HepG2 (cell line): ENCODE data around the gene CUL7. TPM values are rescaled to one million over a fixed set of nuclear protein-coding genes. Genes with fewer than 3 reads are reported as not detected.
A peak's percentile ranks its signal among the peaks of the same experiment; 100 is the strongest.

Experiments used
- ATAC-seq: fragments of 200-7000 bp; cut with Tn5 transposase; 3 replicates; pipeline ENCODE4 v1.9.1; 2020; ENCODE audit warnings: mild to moderate bottlenecking, moderate library complexity
- BruUV-seq: library from RNA; stranded (reverse); fragments of 400-500 nt; replicated peaks from 2 replicates; lab custom pipeline; 2021; lab: Mats Ljungman, UMichigan
- CTCF ChIA-PET: fragments of 300-600 bp; formaldehyde crosslinking; extraction: SDS; loops from one replicate; lab custom pipeline; 2021; ENCODE audit warnings: low total read pairs, inconsistent platforms, low intra/inter-chr PET ratio; lab: Yijun Ruan, JAX
- POLR2A ChIA-PET: fragments of 350-600 bp; sonication (Branson Sonifier 250); formaldehyde crosslinking; loops from one replicate; lab custom pipeline; 2020; ENCODE audit warnings: antibody characterized with exemption, inconsistent platforms; lab: Yijun Ruan, JAX
- DNase-seq: peaks from one replicate; pipeline ENCODE4 v3.0.0-alpha.2; 2015; ENCODE audit warnings: low spot score
- FAIRE-seq: peaks from 3 replicates; lab custom pipeline; 2011; peaks lifted over from hg19 to GRCh38; lab: Jason Lieb, UNC
- H2AFZ ChIP-seq: one replicate; pipeline ENCODE4 v1.6.1; 2011; ENCODE audit warnings: low read length, inconsistent platforms
- H3K27ac ChIP-seq: fragments of 300-600 bp; 3 replicates; pipeline ENCODE4 v1.8.0; 2011; ENCODE audit warnings: mixed run types, mild to moderate bottlenecking, mixed read lengths, low read length, inconsistent platforms; ENCODE audit not compliant: insufficient read depth; ENCODE audit errors: extremely low read length
- H3K27me3 ChIP-seq, 2 experiments: fragments of 200-600 bp in 1 of 2; 2 replicates in 1 of 2; 3 replicates in 1 of 2; pipeline versions ENCODE4 v1.6.0 to v1.8.0; 2011; ENCODE audit warnings: low read length in 2 of 2, mild to moderate bottlenecking in 2 of 2, moderate library complexity in 2 of 2, inconsistent platforms in 1 of 2; ENCODE audit not compliant: insufficient read depth in 2 of 2, control insufficient read depth in 1 of 2
- H3K36me3 ChIP-seq, 2 experiments: fragments of 200-600 bp in 1 of 2; replicated peaks in 1 of 2; 2 replicates in 1 of 2; 3 replicates in 1 of 2; pipeline versions ENCODE4 v1.5.1 to v1.8.0; 2011; ENCODE audit warnings: low read length in 2 of 2, inconsistent platforms in 1 of 2; ENCODE audit not compliant: insufficient read depth in 2 of 2, control insufficient read depth in 1 of 2
- H3K4me1 ChIP-seq: 2 replicates; pipeline ENCODE4 v1.5.1; 2012; ENCODE audit warnings: low read length, inconsistent platforms; ENCODE audit not compliant: insufficient read depth
- H3K4me2 ChIP-seq: 2 replicates; pipeline ENCODE4 v1.6.0; 2011; ENCODE audit warnings: low read depth, low read length, inconsistent platforms
- H3K4me3 ChIP-seq, 3 experiments: fragments of 200-600 bp in 1 of 3; sonication (generic), shearing (Covaris generic) in 1 of 3; replicated peaks in 1 of 3; 2 replicates each; pipeline ENCODE4 v1.5.1; 2011 to 2016; ENCODE audit warnings: low read length in 3 of 3, inconsistent platforms in 2 of 3, low read depth in 2 of 3, mild to moderate bottlenecking in 2 of 3, control low read depth in 1 of 3, mixed read lengths in 1 of 3; ENCODE audit not compliant: insufficient read depth in 1 of 3
- H3K79me2 ChIP-seq: one replicate; pipeline ENCODE4 v1.6.1; 2011; ENCODE audit warnings: low read length, inconsistent platforms; ENCODE audit not compliant: insufficient read depth
- H3K9ac ChIP-seq: 2 replicates; pipeline ENCODE4 v1.6.0; 2011; ENCODE audit warnings: mild to moderate bottlenecking, low read depth, low read length, inconsistent platforms; ENCODE audit not compliant: insufficient read depth
- H3K9me3 ChIP-seq: 2 replicates; pipeline ENCODE4 v1.5.1; 2012; ENCODE audit warnings: mild to moderate bottlenecking, low read length
- H4K20me1 ChIP-seq: 2 replicates; pipeline ENCODE4 v1.6.0; 2011; ENCODE audit warnings: inconsistent platforms, mild to moderate bottlenecking, low read length, moderate library complexity; ENCODE audit not compliant: insufficient read depth
- ASH2L ChIP-seq: fragments of 300-600, 200-600 bp; sonication (generic); IDR thresholded peaks from 2 replicates; pipeline ENCODE4 v1.7.0; 2017; ENCODE audit warnings: low read depth, mild to moderate bottlenecking, moderate library complexity, mixed read lengths, low read length; ENCODE audit not compliant: insufficient read length
- DNMT3B ChIP-seq: conservative IDR thresholded peaks from 2 replicates; pipeline ENCODE4 v1.6.1; 2016; ENCODE audit warnings: missing biosample characterization, control low read depth
- EZH2 ChIP-seq: conservative IDR thresholded peaks from 2 replicates; pipeline ENCODE4 v1.6.1; 2012; ENCODE audit warnings: mild to moderate bottlenecking, low read depth, low read length, moderate library complexity
- IRX3 ChIP-seq: sonication (generic); formaldehyde crosslinking; IDR thresholded peaks from 2 replicates; pipeline ENCODE4 v1.8.1; 2023; ENCODE audit warnings: mild to moderate bottlenecking, low read depth, missing genetic modification reagents, borderline replicate concordance
- JARID2 ChIP-seq: sonication (generic); formaldehyde crosslinking; IDR thresholded peaks from 2 replicates; pipeline ENCODE4 v1.8.1; 2023; ENCODE audit warnings: missing genetic modification reagents, inconsistent platforms; ENCODE audit not compliant: insufficient replicate concordance
- KLF12 ChIP-seq: sonication (generic); formaldehyde crosslinking; IDR thresholded peaks from 2 replicates; pipeline ENCODE4 v1.4.0; 2020; ENCODE audit warnings: missing genetic modification reagents, borderline replicate concordance
- SAP130 ChIP-seq: IDR thresholded peaks from 2 replicates; pipeline ENCODE4 v1.6.1; 2016; ENCODE audit warnings: low read depth
- SKI ChIP-seq: fragments of 450-650 bp; IDR thresholded peaks from one replicate; pipeline ENCODE4 v1.6.1; 2018; ENCODE audit warnings: mild to moderate bottlenecking; ENCODE audit not compliant: partially characterized antibody
- SPEN ChIP-seq: sonication (generic); formaldehyde crosslinking; IDR thresholded peaks from 2 replicates; pipeline ENCODE4 v1.5.1; 2020; ENCODE audit warnings: low read depth, mild to moderate bottlenecking, missing genetic modification reagents
- WGBS: methylation state at CpG from one replicate; pipeline ENCODE4 v1.1.6; 2017; ENCODE audit warnings: low lambda C conversion rate; 5-methylcytosine and 5-hydroxymethylcytosine counted together
- in situ Hi-C: cut with HindIII; loops from 2 replicates; pipeline ENCODE4 v1.10.0; 2017; ENCODE audit warnings: low pct_unique_long_range_greater_than_20kb; ENCODE audit not compliant: extremely low pct_ligation_motif_present
- intact Hi-C: fragments of 100-400 bp; cut with micrococcal nuclease; formaldehyde crosslinking; loops from one replicate; pipeline ENCODE4 v1.10.0; 2022; ENCODE audit not compliant: unreplicated experiment
- polyA plus RNA-seq, 8 experiments: library from polyadenylated mRNA; depleted of rRNA in 3 of 8; stranded (reverse) in 7 of 8; unstranded in 1 of 8; fragments of >200 nt; fragmentation: Illumina TruSeq in 4 of 8; extraction: Trizol in 4 of 8; gene quantifications; 2 replicates each; pipeline versions ENCODE4 v1.2.1 to v1.2.3, GENCODE V29; 2011 to 2016; ENCODE audit warnings: low read depth in 4 of 8, missing spikeins in 1 of 8, mixed read lengths in 1 of 8; ENCODE audit not compliant: insufficient read depth in 1 of 8
- total RNA-seq, 5 experiments: library from RNA; depleted of rRNA; stranded (reverse); fragments of >200 nt; fragmentation: Illumina TruSeq; extraction: Trizol; gene quantifications; 2 replicates each; pipeline ENCODE4 v1.2.3, GENCODE V29; 2016; ENCODE audit warnings: low read depth in 1 of 5
- TF ChIP-seq, protein P1 (sequence below): sonication (generic); formaldehyde crosslinking; conservative IDR thresholded peaks from 2 replicates; pipeline ENCODE4 v1.8.0; 2022; ENCODE audit warnings: mild to moderate bottlenecking, moderate library complexity, missing genetic modification reagents
- TF ChIP-seq, protein P2 (sequence below): sonication (generic); formaldehyde crosslinking; IDR thresholded peaks from 2 replicates; pipeline ENCODE4; 2020; ENCODE audit warnings: missing genetic modification reagents, mild to moderate bottlenecking, borderline replicate concordance
- TF ChIP-seq, protein P3 (sequence below): IDR thresholded peaks from 2 replicates; pipeline ENCODE4 v1.6.1; 2012; ENCODE audit warnings: low read depth, low read length, improper control_type of control experiment
- TF ChIP-seq, protein P4 (sequence below): IDR thresholded peaks from 2 replicates; pipeline ENCODE4 v1.6.1; 2016; ENCODE audit warnings: control low read depth

CUL7 gene
- total and polyA plus RNA-seq, 2 of the 13 experiments (the other 11 are each of a cell fraction or from before 2014, with no cell fraction given) = 32.0 to 60.7 TPM

DNA sequence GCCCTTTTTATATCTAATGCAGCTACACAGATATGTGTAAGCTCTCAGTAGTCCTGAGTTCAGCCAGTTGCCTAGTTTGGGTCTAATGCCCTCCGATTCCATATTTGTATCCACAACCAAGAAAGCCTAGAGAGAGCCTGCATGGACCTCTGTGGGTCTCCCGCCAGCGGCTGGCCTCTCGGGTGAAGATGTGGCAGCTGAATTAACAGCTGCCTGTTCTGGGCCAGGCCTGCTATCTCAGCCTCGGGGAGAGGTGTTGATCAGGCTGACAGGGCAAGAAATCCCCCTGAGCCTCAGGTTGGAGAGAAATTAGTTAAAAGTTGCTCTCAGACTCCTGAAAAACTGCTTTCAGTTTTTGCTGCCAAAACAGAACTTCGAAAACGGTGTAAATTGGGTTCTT lies 42.3 kb upstream of the CUL7 start (continued):
- TF ChIP-seq, protein P1, sequence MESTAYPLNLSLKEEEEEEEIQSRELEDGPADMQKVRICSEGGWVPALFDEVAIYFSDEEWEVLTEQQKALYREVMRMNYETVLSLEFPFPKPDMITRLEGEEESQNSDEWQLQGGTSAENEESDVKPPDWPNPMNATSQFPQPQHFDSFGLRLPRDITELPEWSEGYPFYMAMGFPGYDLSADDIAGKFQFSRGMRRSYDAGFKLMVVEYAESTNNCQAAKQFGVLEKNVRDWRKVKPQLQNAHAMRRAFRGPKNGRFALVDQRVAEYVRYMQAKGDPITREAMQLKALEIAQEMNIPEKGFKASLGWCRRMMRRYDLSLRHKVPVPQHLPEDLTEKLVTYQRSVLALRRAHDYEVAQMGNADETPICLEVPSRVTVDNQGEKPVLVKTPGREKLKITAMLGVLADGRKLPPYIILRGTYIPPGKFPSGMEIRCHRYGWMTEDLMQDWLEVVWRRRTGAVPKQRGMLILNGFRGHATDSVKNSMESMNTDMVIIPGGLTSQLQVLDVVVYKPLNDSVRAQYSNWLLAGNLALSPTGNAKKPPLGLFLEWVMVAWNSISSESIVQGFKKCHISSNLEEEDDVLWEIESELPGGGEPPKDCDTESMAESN (CRISPR knock-in tag) = no peak
- TF ChIP-seq ASH2L = peak; percentile 20
- TF ChIP-seq, all 625 proteins: peak for 5

DNA sequence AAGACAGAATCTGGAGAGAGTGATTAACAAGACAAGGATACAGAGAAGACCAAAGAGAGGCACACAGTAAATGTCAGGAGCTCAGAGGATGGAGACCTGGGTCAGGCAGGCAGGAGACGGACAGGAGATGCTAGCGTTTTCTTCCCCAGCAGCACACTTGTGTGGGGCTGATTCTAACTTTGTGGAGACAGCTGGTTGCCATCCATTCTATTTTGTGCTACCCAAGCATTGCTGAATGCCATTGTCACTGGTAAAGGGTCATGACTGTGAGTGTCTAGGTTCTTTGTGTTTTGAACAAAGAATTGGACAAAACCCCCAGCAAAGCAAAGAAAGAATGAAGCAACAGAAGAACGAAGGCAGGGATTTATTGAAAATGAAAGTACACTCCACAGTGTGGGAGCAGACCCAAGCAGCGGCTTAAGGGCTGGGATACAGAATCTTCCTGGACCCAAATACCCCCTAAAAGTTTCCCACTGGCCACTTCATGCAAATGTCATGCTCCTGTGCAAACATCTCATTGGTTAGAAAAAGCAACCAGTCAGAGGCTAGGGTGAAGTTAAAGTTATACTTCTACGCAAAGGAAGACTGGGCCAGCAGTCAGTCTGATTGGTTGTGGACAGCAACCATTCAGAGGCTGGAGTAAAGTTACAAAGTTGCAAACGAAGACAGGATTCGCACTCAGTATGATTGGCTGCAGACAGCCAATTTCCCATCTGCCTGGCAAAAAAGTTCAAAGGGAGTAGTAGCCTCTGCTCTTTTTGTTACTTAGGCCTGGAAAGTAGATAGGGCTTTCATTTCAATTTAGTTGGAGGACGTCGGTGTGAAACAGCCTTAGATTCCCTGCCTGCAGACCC lies 40.0 kb upstream of the CUL7 start:
- peak overlapping the region; percentile 65 for H3K27ac ChIP-seq
- CTCF ChIA-PET = no interaction called here
- H4K20me1 ChIP-seq = no peaks in the 10 kb centered on the region
- H2AFZ ChIP-seq = no peak overlapping the region
- ATAC-seq (peak; percentile 82), FAIRE-seq (peak; percentile 90), DNase-seq (peak; percentile 93)
- intact Hi-C loops = no loop called here
- WGBS = 14% methylated on average over 9 of the region's 9 CpGs
- no peaks in the 10 kb centered on the region for H3K36me3 ChIP-seq
- in situ Hi-C loops = no loop called here
- POLR2A ChIA-PET = interaction anchor here (0.6 to 2.1 kb wide), 3 partner anchors 17 to 57 kb away, joined by 4 to 10 read pairs (median 7); partner anchors contain the start of genes KLC4, MRPL2 and PTK7
- peak overlapping the region; percentile 50 for H3K9ac ChIP-seq
- H3K4me3 ChIP-seq = peak overlapping the region; percentile 24 to 57 (median 40)
- H3K9me3 ChIP-seq = no peaks in the 10 kb centered on the region
- BruUV-seq = no TSS peak
- H3K4me2 ChIP-seq = peak overlapping the region; percentile 76
- no peaks in the 10 kb centered on the region for H3K27me3 ChIP-seq
- H3K79me2 ChIP-seq = peaks cover 84% of the 10 kb centered on the region
- H3K4me1 ChIP-seq = peaks cover 93% of the 10 kb centered on the region
- TF ChIP-seq SAP130 (CRISPR knock-in tag) (peak; percentile 80), KLF12 (CRISPR knock-in tag) (no peak), SPEN (CRISPR knock-in tag) (peak; percentile 55; the same call in 1 of the 2 replicates), EZH2 (no peak), JARID2 (CRISPR knock-in tag) (no peak), IRX3 (no peak), DNMT3B (0 out of 2 replicates have a peak, but pooled peaks have one; percentile 60), SKI (no peak)
- TF ChIP-seq, protein P2, sequence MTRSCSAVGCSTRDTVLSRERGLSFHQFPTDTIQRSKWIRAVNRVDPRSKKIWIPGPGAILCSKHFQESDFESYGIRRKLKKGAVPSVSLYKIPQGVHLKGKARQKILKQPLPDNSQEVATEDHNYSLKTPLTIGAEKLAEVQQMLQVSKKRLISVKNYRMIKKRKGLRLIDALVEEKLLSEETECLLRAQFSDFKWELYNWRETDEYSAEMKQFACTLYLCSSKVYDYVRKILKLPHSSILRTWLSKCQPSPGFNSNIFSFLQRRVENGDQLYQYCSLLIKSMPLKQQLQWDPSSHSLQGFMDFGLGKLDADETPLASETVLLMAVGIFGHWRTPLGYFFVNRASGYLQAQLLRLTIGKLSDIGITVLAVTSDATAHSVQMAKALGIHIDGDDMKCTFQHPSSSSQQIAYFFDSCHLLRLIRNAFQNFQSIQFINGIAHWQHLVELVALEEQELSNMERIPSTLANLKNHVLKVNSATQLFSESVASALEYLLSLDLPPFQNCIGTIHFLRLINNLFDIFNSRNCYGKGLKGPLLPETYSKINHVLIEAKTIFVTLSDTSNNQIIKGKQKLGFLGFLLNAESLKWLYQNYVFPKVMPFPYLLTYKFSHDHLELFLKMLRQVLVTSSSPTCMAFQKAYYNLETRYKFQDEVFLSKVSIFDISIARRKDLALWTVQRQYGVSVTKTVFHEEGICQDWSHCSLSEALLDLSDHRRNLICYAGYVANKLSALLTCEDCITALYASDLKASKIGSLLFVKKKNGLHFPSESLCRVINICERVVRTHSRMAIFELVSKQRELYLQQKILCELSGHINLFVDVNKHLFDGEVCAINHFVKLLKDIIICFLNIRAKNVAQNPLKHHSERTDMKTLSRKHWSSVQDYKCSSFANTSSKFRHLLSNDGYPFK (CRISPR knock-in tag) = no peak
- TF ChIP-seq, protein P3, sequence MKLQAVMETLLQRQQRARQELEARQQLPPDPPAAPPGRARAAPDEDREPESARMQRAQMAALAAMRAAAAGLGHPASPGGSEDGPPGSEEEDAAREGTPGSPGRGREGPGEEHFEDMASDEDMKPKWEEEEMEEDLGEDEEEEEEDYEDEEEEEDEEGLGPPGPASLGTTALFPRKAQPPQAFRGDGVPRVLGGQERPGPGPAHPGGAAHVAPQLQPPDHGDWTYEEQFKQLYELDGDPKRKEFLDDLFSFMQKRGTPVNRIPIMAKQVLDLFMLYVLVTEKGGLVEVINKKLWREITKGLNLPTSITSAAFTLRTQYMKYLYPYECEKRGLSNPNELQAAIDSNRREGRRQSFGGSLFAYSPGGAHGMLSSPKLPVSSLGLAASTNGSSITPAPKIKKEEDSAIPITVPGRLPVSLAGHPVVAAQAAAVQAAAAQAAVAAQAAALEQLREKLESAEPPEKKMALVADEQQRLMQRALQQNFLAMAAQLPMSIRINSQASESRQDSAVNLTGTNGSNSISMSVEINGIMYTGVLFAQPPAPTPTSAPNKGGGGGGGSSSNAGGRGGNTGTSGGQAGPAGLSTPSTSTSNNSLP = no peak
- TF ChIP-seq, protein P4, sequence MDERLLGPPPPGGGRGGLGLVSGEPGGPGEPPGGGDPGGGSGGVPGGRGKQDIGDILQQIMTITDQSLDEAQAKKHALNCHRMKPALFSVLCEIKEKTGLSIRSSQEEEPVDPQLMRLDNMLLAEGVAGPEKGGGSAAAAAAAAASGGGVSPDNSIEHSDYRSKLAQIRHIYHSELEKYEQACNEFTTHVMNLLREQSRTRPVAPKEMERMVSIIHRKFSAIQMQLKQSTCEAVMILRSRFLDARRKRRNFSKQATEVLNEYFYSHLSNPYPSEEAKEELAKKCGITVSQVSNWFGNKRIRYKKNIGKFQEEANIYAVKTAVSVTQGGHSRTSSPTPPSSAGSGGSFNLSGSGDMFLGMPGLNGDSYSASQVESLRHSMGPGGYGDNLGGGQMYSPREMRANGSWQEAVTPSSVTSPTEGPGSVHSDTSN (CRISPR knock-in tag) = peak; percentile 19; the same call in 1 of the 2 replicates
